GM12878 (cell line): ENCODE results near the gene MAP3K7. TPM values are rescaled to one million over a fixed set of nuclear protein-coding genes. Genes with fewer than 3 reads are reported as not detected.

Experiments
- ATAC-seq: fragments of 200-7000 bp; cut with Tn5 transposase; 3 replicates; pipeline ENCODE4 v1.9.1; 2020; ENCODE audit warnings: mild to moderate bottlenecking, moderate library complexity
- BruUV-seq: library from RNA; stranded (reverse); fragments of 400-500 nt; replicated peaks from 2 replicates; lab custom pipeline; 2021; lab: Mats Ljungman, UMichigan
- CTCF ChIA-PET: fragments of 300-600 bp; sonication (Branson Sonifier 250); formaldehyde crosslinking; extraction: SDS; loops from one replicate; lab custom pipeline; 2021; ENCODE audit warnings: inconsistent platforms; lab: Yijun Ruan, JAX
- POLR2A ChIA-PET: fragments of 350-600 bp; formaldehyde crosslinking; extraction: SDS; loops from one replicate; lab custom pipeline; 2021; ENCODE audit warnings: inconsistent platforms; lab: Charles Lee
- RAD21 ChIA-PET: fragments of 300-600 bp; sonication (Branson Sonifier 250); formaldehyde crosslinking; loops from one replicate; lab custom pipeline; 2023; ENCODE audit warnings: antibody characterized with exemption; ENCODE audit not compliant: unreplicated experiment; lab: Charles Lee
- SMC1A ChIA-PET: fragments of 300-600 bp; sonication (Branson Sonifier 250); formaldehyde crosslinking; loops from one replicate; lab custom pipeline; 2023; ENCODE audit not compliant: unreplicated experiment, uncharacterized antibody; lab: Charles Lee
- DNase-seq: peaks from one replicate; pipeline ENCODE4 v3.0.0-alpha.2; 2011; ENCODE audit warnings: low read depth, low spot score
- FAIRE-seq: peaks from 3 replicates; lab custom pipeline; 2011; peaks lifted over from hg19 to GRCh38; lab: Jason Lieb, UNC
- H2AFZ ChIP-seq: 2 replicates; pipeline ENCODE4 v1.6.0; 2011; ENCODE audit warnings: low read depth, low read length, control low read depth; ENCODE audit not compliant: control insufficient read depth
- H3K27ac ChIP-seq: 2 replicates; pipeline ENCODE4 v1.5.1; 2011; ENCODE audit warnings: control low read depth; ENCODE audit not compliant: control insufficient read depth, insufficient read depth
- H3K27me3 ChIP-seq, 2 experiments: replicated peaks in 1 of 2; 2 replicates each; pipeline versions ENCODE4 v1.6.0 to v1.6.1; 2011; ENCODE audit warnings: low read length in 1 of 2; ENCODE audit not compliant: control insufficient read depth in 2 of 2, insufficient read depth in 2 of 2
- H3K36me3 ChIP-seq, 2 experiments: 2 replicates each; pipeline ENCODE4 v1.5.1; 2011; ENCODE audit warnings: low read length in 1 of 2; ENCODE audit not compliant: control insufficient read depth in 2 of 2, insufficient read depth in 2 of 2
- H3K4me1 ChIP-seq: 2 replicates; pipeline ENCODE4 v1.6.1; 2011; ENCODE audit warnings: mild to moderate bottlenecking, low read length, moderate library complexity, mixed read lengths; ENCODE audit not compliant: control insufficient read depth, insufficient read depth
- H3K4me2 ChIP-seq: 2 replicates; pipeline ENCODE4 v1.6.0; 2011; ENCODE audit warnings: control low read depth; ENCODE audit not compliant: control insufficient read depth, insufficient read depth
- H3K4me3 ChIP-seq: fragments of 200-600 bp; sonication (generic); 2 replicates; pipeline ENCODE4 v1.5.1; 2016
- H3K79me2 ChIP-seq: 2 replicates; pipeline ENCODE4 v1.6.0; 2011; ENCODE audit warnings: low read length; ENCODE audit not compliant: control insufficient read depth, insufficient read depth
- H3K9ac ChIP-seq: 2 replicates; pipeline ENCODE4 v1.8.0; 2011; ENCODE audit warnings: low read length, control low read depth, mixed read lengths; ENCODE audit not compliant: control insufficient read depth, insufficient read depth
- H3K9me3 ChIP-seq: replicated peaks from 3 replicates; pipeline ENCODE4 v1.5.1; 2011; ENCODE audit warnings: mild to moderate bottlenecking, low read length; ENCODE audit not compliant: control insufficient read depth, insufficient read depth
- H4K20me1 ChIP-seq: 2 replicates; pipeline ENCODE4 v1.6.0; 2011; ENCODE audit not compliant: control insufficient read depth, insufficient read depth
- CBX5 ChIP-seq: sonication (generic); IDR thresholded peaks from 2 replicates; pipeline ENCODE4 v1.6.1; 2016; ENCODE audit warnings: low read depth, moderate library complexity, mild to moderate bottlenecking, inconsistent platforms
- CHD1 ChIP-seq: IDR thresholded peaks from 2 replicates; pipeline ENCODE4 v1.6.1; 2012; ENCODE audit warnings: low read depth, low read length, improper control_type of control experiment
- E2F4 ChIP-seq: IDR thresholded peaks from 2 replicates; pipeline ENCODE4 v1.6.1; 2012; ENCODE audit warnings: low read depth, low read length, improper control_type of control experiment
- ESRRA ChIP-seq: IDR thresholded peaks from 2 replicates; pipeline ENCODE4 v1.6.1; 2012; ENCODE audit warnings: mild to moderate bottlenecking, low read length, improper control_type of control experiment
- JUNB ChIP-seq: IDR thresholded peaks from 2 replicates; pipeline ENCODE4 v1.6.1; 2016; ENCODE audit warnings: antibody characterized with exemption, mild to moderate bottlenecking
- RELB ChIP-seq: fragments of 450-650 bp; IDR thresholded peaks from 2 replicates; pipeline ENCODE4 v1.6.1; 2017; ENCODE audit warnings: low read depth, mild to moderate bottlenecking, moderate library complexity
- ZNF384 ChIP-seq: IDR thresholded peaks from 2 replicates; pipeline ENCODE4 v1.6.1; 2012; ENCODE audit warnings: low read depth, mild to moderate bottlenecking, low read length, improper control_type of control experiment, borderline replicate concordance
- WGBS: methylation state at CpG from one replicate; pipeline ENCODE4 v1.1.6; 2016; ENCODE audit warnings: low lambda C conversion rate; ENCODE audit not compliant: insufficient replicate concordance, insufficient coverage; ENCODE audit errors: missing lambda C conversion rate; 5-methylcytosine and 5-hydroxymethylcytosine counted together
- in situ Hi-C: fragments of 300-500 bp; cut with MboI; formaldehyde crosslinking; loops from 9 replicates; pipeline ENCODE4 v1.14.3; 2018; ENCODE audit warnings: mixed read lengths
- intact Hi-C: fragments of 100-400 bp; cut with micrococcal nuclease; formaldehyde crosslinking; loops from one replicate; pipeline ENCODE4 v1.14.2; 2022; ENCODE audit not compliant: unreplicated experiment
- polyA plus RNA-seq, 11 experiments: library from polyadenylated mRNA; depleted of rRNA in 4 of 11; unstranded in 6 of 11; stranded (reverse) in 5 of 11; fragments of >200 nt; fragmentation: Nextera tagmentation in 4 of 11; fragmentation: Illumina TruSeq in 1 of 11; extraction: Ambion mirVana in 4 of 11; extraction: Trizol in 1 of 11; gene quantifications; 1 replicate in 1 of 11; 2 replicates in 10 of 11; pipeline versions ENCODE4 v1.2.1 to v1.2.3, GENCODE V29; 2011 to 2016; ENCODE audit warnings: inconsistent platforms in 2 of 11, missing spikeins in 2 of 11, low read depth in 1 of 11
- total RNA-seq, 4 experiments: library from RNA; depleted of rRNA in 3 of 4; stranded (reverse); fragments of >200 nt in 3 of 4; fragmentation: Illumina TruSeq in 1 of 4; extraction: Trizol in 1 of 4; gene quantifications; 2 replicates each; pipeline versions ENCODE4 v1.2.1 to v1.2.3, GENCODE V29; 2013 to 2021

The MAP3K7 gene
- total and polyA plus RNA-seq, 10 of the 15 experiments (the other 5 are each of a cell fraction or from before 2014, with no cell fraction given) = 7.0 to 42.6 (median 22.0) TPM

GRCh38 chr6:90536520-90536919 lies 50.4 kb downstream of the MAP3K7 start:
- TF ChIP-seq RELB (no peak), ESRRA (no peak), E2F4 (no peak), JUNB (no peak), CHD1 (no peak), ZNF384 (no peak), CBX5 (no peak)

More at GRCh38 chr6:90536520-90536919, 50.4 kb downstream of the MAP3K7 start:
- Histone ChIP-seq H3K79me2 (no peaks in the 10 kb centered on the region), H3K4me1 (peaks cover 4% of the 10 kb centered on the region; the same call in 1 of the 2 replicates), H3K36me3 (peaks cover 2 to 3% of the 10 kb centered on the region in 2 experiments; a peak in 2 of 4 replicates), H3K27me3 (no peaks in the 10 kb centered on the region), H3K9me3 (no peaks in the 10 kb centered on the region), H4K20me1 (no peaks in the 10 kb centered on the region), H3K27ac (no peak overlapping the region), H3K4me2 (no peak overlapping the region), H3K9ac (no peak overlapping the region), H3K4me3 (no peak overlapping the region), H2AFZ (no peak overlapping the region)
- no TSS peak for BruUV-seq
- DNase-seq (no peak), FAIRE-seq (no peak), ATAC-seq (no peak)
- ChIA-PET CTCF (interaction anchor here (1.3 kb wide), 1 partner anchor 143 kb away, joined by 3 read pairs; no protein-coding TSS in a partner anchor), POLR2A (no interaction called here), SMC1A (no interaction called here), RAD21 (no interaction called here)
- 99% methylated on average over 4 of the region's 4 CpGs for WGBS
- in situ Hi-C loops = no loop called here
- intact Hi-C loops = no loop called here
